HEK293 (cell line): ENCODE results near the gene BRD8.

ENCODE experiments used
- CTCF ChIA-PET: fragments of 350-600 bp; formaldehyde crosslinking; extraction: SDS; loops from one replicate; lab custom pipeline; 2021; ENCODE audit warnings: antibody characterized with exemption; lab: Yijun Ruan, JAX
- POLR2A ChIA-PET: fragments of 300-600 bp; formaldehyde crosslinking; extraction: SDS; loops from one replicate; lab custom pipeline; 2020; ENCODE audit warnings: antibody characterized with exemption, inconsistent platforms; lab: Yijun Ruan, JAX
- H3K27ac ChIP-seq: fragments of 200-500 bp; sonication (Bioruptor generic); 2 replicates; pipeline ENCODE4 v1.5.1; 2014; ENCODE audit warnings: low read depth, low read length, control low read depth, inconsistent platforms; ENCODE audit errors: extremely low read depth
- H3K36me3 ChIP-seq, 2 experiments: fragments of 200-500 bp in 1 of 2; sonication (Bioruptor generic) in 1 of 2; 1 replicate in 1 of 2; 2 replicates in 1 of 2; pipeline ENCODE4 v1.5.1; 2014 to 2017; ENCODE audit warnings: inconsistent platforms in 2 of 2, low read length in 2 of 2; ENCODE audit not compliant: control insufficient read depth in 2 of 2, insufficient read depth in 1 of 2
- H3K4me1 ChIP-seq: fragments of 200-500 bp; sonication (Bioruptor generic); 2 replicates; pipeline ENCODE4 v1.5.1; 2014; ENCODE audit warnings: mild to moderate bottlenecking, low read length, inconsistent platforms; ENCODE audit not compliant: control insufficient read depth, insufficient read depth
- H3K4me3 ChIP-seq: 2 replicates; pipeline ENCODE4 v1.5.1; 2011; ENCODE audit warnings: low read depth, mild to moderate bottlenecking, control low read depth, low read length, moderate library complexity
- H3K9me3 ChIP-seq: fragments of 200-500 bp; sonication (Bioruptor generic); 2 replicates; pipeline ENCODE4 v1.5.1; 2014; ENCODE audit warnings: low read depth, low read length, inconsistent platforms; ENCODE audit not compliant: control insufficient read depth, insufficient read depth
- BCL6B ChIP-seq: fragments of 450-650 bp; formaldehyde crosslinking; IDR thresholded peaks from 2 replicates; pipeline ENCODE4 v1.5.1; 2017; ENCODE audit warnings: missing biosample characterization, missing genetic modification characterization
- KLF8 ChIP-seq: fragments of 450-650 bp; formaldehyde crosslinking; IDR thresholded peaks from 2 replicates; pipeline ENCODE4 v1.5.1; 2016; ENCODE audit warnings: missing biosample characterization, missing genetic modification characterization
- OSR2 ChIP-seq: fragments of 450-650 bp; formaldehyde crosslinking; IDR thresholded peaks from 2 replicates; pipeline ENCODE4 v1.5.1; 2016; ENCODE audit warnings: missing biosample characterization, missing genetic modification characterization
- RBAK ChIP-seq: fragments of 450-650 bp; formaldehyde crosslinking; IDR thresholded peaks from 2 replicates; pipeline ENCODE4 v1.5.1; 2016; ENCODE audit warnings: missing biosample characterization, missing genetic modification characterization
- TRIM28 ChIP-seq: IDR thresholded peaks from 2 replicates; pipeline ENCODE4 v1.6.1; 2011; ENCODE audit warnings: low read length, control low read depth, borderline replicate concordance
- ZBTB11 ChIP-seq: fragments of 450-650 bp; formaldehyde crosslinking; conservative IDR thresholded peaks from 2 replicates; pipeline ENCODE4 v1.5.1; 2016; ENCODE audit warnings: low read depth, missing biosample characterization, missing genetic modification characterization
- ZBTB20 ChIP-seq: fragments of 450-650 bp; formaldehyde crosslinking; IDR thresholded peaks from 2 replicates; pipeline ENCODE4 v1.5.1; 2016; ENCODE audit warnings: missing biosample characterization, missing genetic modification characterization
- ZBTB26 ChIP-seq: fragments of 450-650 bp; formaldehyde crosslinking; optimal IDR thresholded peaks from 2 replicates; pipeline ENCODE3; 2016; ENCODE audit warnings: missing biosample characterization, mild to moderate bottlenecking, missing genetic modification characterization
- ZBTB48 ChIP-seq: fragments of 450-650 bp; formaldehyde crosslinking; IDR thresholded peaks from 2 replicates; pipeline ENCODE4 v1.5.1; 2016; ENCODE audit warnings: missing biosample characterization, missing genetic modification characterization
- ZBTB8A ChIP-seq: fragments of 450-650 bp; formaldehyde crosslinking; IDR thresholded peaks from 2 replicates; pipeline ENCODE4 v1.5.1; 2016; ENCODE audit warnings: missing biosample characterization, missing genetic modification characterization
- ZNF114 ChIP-seq: fragments of 450-650 bp; formaldehyde crosslinking; IDR thresholded peaks from 2 replicates; pipeline ENCODE4 v1.5.0; 2017; ENCODE audit warnings: missing biosample characterization, missing genetic modification characterization
- ZNF133 ChIP-seq: fragments of 450-650 bp; formaldehyde crosslinking; IDR thresholded peaks from 2 replicates; pipeline ENCODE4 v1.5.1; 2016; ENCODE audit warnings: missing biosample characterization, missing genetic modification characterization
- ZNF138 ChIP-seq: fragments of 450-650 bp; formaldehyde crosslinking; IDR thresholded peaks from 2 replicates; pipeline ENCODE4 v1.5.1; 2016; ENCODE audit warnings: missing biosample characterization, missing genetic modification characterization, borderline replicate concordance
- ZNF2 ChIP-seq: fragments of 450-650 bp; formaldehyde crosslinking; IDR thresholded peaks from 2 replicates; pipeline ENCODE4 v1.5.1; 2016; ENCODE audit warnings: missing biosample characterization, missing genetic modification characterization
- ZNF223 ChIP-seq: fragments of 450-650 bp; formaldehyde crosslinking; IDR thresholded peaks from 2 replicates; pipeline ENCODE4 v1.5.1; 2016; ENCODE audit warnings: missing biosample characterization, missing genetic modification characterization
- ZNF23 ChIP-seq: fragments of 450-650 bp; formaldehyde crosslinking; IDR thresholded peaks from 2 replicates; pipeline ENCODE4 v1.5.1; 2016; ENCODE audit warnings: missing biosample characterization, missing genetic modification characterization, borderline replicate concordance
- ZNF324 ChIP-seq: fragments of 450-650 bp; formaldehyde crosslinking; IDR thresholded peaks from 2 replicates; pipeline ENCODE4 v1.5.1; 2016; ENCODE audit warnings: missing biosample characterization, missing genetic modification characterization
- ZNF335 ChIP-seq: fragments of 450-650 bp; formaldehyde crosslinking; conservative IDR thresholded peaks from 2 replicates; pipeline ENCODE4 v1.5.1; 2016; ENCODE audit warnings: missing biosample characterization, missing genetic modification characterization
- ZNF366 ChIP-seq: fragments of 450-650 bp; formaldehyde crosslinking; conservative IDR thresholded peaks from 2 replicates; pipeline ENCODE4 v1.5.1; 2016; ENCODE audit warnings: missing biosample characterization, missing genetic modification characterization
- ZNF488 ChIP-seq: fragments of 450-650 bp; formaldehyde crosslinking; IDR thresholded peaks from 2 replicates; pipeline ENCODE4 v1.5.1; 2016; ENCODE audit warnings: missing biosample characterization, missing genetic modification characterization
- ZNF510 ChIP-seq: fragments of 450-650 bp; formaldehyde crosslinking; IDR thresholded peaks from 2 replicates; pipeline ENCODE4 v1.5.1; 2018; ENCODE audit warnings: mild to moderate bottlenecking, missing genetic modification characterization, missing biosample characterization; ENCODE audit not compliant: insufficient replicate concordance
- ZNF529 ChIP-seq: fragments of 450-650 bp; formaldehyde crosslinking; IDR thresholded peaks from 2 replicates; pipeline ENCODE4 v1.5.1; 2017; ENCODE audit warnings: missing genetic modification characterization, missing biosample characterization; ENCODE audit not compliant: insufficient replicate concordance
- ZNF530 ChIP-seq: fragments of 450-650 bp; formaldehyde crosslinking; IDR thresholded peaks from 2 replicates; pipeline ENCODE4 v1.5.1; 2016; ENCODE audit warnings: low read depth, missing biosample characterization, missing genetic modification characterization
- ZNF561 ChIP-seq: fragments of 450-650 bp; IDR thresholded peaks from 2 replicates; pipeline ENCODE4 v1.5.1; 2018; ENCODE audit warnings: missing biosample characterization, missing genetic modification characterization, borderline replicate concordance
- ZNF600 ChIP-seq: fragments of 450-650 bp; formaldehyde crosslinking; IDR thresholded peaks from 2 replicates; pipeline ENCODE4 v1.5.1; 2016; ENCODE audit warnings: missing biosample characterization, missing genetic modification characterization
- ZNF610 ChIP-seq: fragments of 450-650 bp; formaldehyde crosslinking; IDR thresholded peaks from 2 replicates; pipeline ENCODE4 v1.5.1; 2016; ENCODE audit warnings: missing biosample characterization, missing genetic modification characterization, borderline replicate concordance
- ZNF654 ChIP-seq: fragments of 450-650 bp; formaldehyde crosslinking; IDR thresholded peaks from 2 replicates; pipeline ENCODE4 v1.5.1; 2016; ENCODE audit warnings: low read depth, missing biosample characterization, missing genetic modification characterization
- ZNF660 ChIP-seq: fragments of 450-650 bp; IDR thresholded peaks from 2 replicates; pipeline ENCODE4 v1.5.1; 2018; ENCODE audit warnings: missing biosample characterization, mild to moderate bottlenecking, missing genetic modification characterization
- ZNF707 ChIP-seq: fragments of 450-650 bp; formaldehyde crosslinking; IDR thresholded peaks from 2 replicates; pipeline ENCODE4 v1.5.1; 2016; ENCODE audit warnings: missing biosample characterization, missing genetic modification characterization
- ZNF747 ChIP-seq: fragments of 450-650 bp; formaldehyde crosslinking; IDR thresholded peaks from 2 replicates; pipeline ENCODE4 v1.5.1; 2016; ENCODE audit warnings: missing biosample characterization, missing genetic modification characterization

BRD8 gene

GRCh38 chr5:138180183-138180782 is 1.9 kb upstream of the BRD8 start (continued):
- TF ChIP-seq ZNF223 (tag by site-specific recombination) (no peak), BCL6B (tag by site-specific recombination) (no peak), ZNF138 (tag by site-specific recombination) (no peak), ZBTB8A (tag by site-specific recombination) (no peak), ZNF114 (tag by site-specific recombination) (no peak), ZNF561 (peak; percentile 35; the same call in 1 of the 2 replicates), KLF8 (tag by site-specific recombination) (no peak), ZNF530 (no peak), RBAK (tag by site-specific recombination) (no peak), ZBTB11 (tag by site-specific recombination) (no peak), ZNF654 (peak; percentile 95), ZNF335 (tag by site-specific recombination) (peak; percentile 60), ZNF529 (tag by site-specific recombination) (no peak), TRIM28 (0 out of 2 replicates have a peak, but pooled peaks have one; percentile 35), ZNF707 (no peak), OSR2 (tag by site-specific recombination) (no peak), ZNF660 (peak; percentile 93), ZNF23 (tag by site-specific recombination) (no peak)

- no peaks in the 10 kb centered on the region for H3K9me3 ChIP-seq
- peaks cover 41 to 63% of the 10 kb centered on the region in 2 experiments for H3K36me3 ChIP-seq
- H3K27ac ChIP-seq: peak overlapping the region; percentile 90
- peak overlapping the region; percentile 70 for H3K4me3 ChIP-seq
- ChIA-PET POLR2A (interaction anchor here (0.5 to 2.4 kb wide), 26 partner anchors 9 to 396 kb away, joined by 3 to 22 read pairs (median 5); partner anchors contain the start of genes CDC23, CDC25C, EGR1 and ETF1), CTCF (interaction anchor here (0.6 to 4.1 kb wide), 26 partner anchors 9 to 477 kb away, joined by 3 to 19 read pairs (median 4); no protein-coding TSS in a partner anchor)
- 0 out of 2 replicates have a peak, but pooled peaks cover 3% of the 10 kb centered on the region for H3K4me1 ChIP-seq
- TF ChIP-seq ZNF2 (tag by site-specific recombination): 0 out of 2 replicates have a peak, but pooled peaks have one; percentile 1
- TF ChIP-seq ZNF324 (tag by site-specific recombination): no peak
- no peak for TF ChIP-seq ZNF747 (tag by site-specific recombination)
- peak; percentile 12 for TF ChIP-seq ZBTB26 (tag by site-specific recombination)
- peak; percentile 91 for TF ChIP-seq ZBTB8A (tag by site-specific recombination)
- TF ChIP-seq ZNF654: peak; percentile 3; the same call in 1 of the 2 replicates
- TF ChIP-seq RBAK (tag by site-specific recombination): no peak
- TF ChIP-seq ZNF488 (tag by site-specific recombination): no peak
- TF ChIP-seq ZBTB20 (tag by site-specific recombination): 0 out of 2 replicates have a peak, but pooled peaks have one; percentile 11
- TF ChIP-seq ZNF610 (tag by site-specific recombination): no peak
- TF ChIP-seq ZNF335 (tag by site-specific recombination): peak; percentile 54; the same call in 1 of the 2 replicates
- TF ChIP-seq ZNF510 (tag by site-specific recombination): no peak
- TF ChIP-seq ZNF600: peak; percentile 5; the same call in 1 of the 2 replicates
- TF ChIP-seq ZNF133: no peak
- 0 out of 2 replicates have a peak, but pooled peaks have one; percentile 8 for TF ChIP-seq ZNF366
- peak; percentile 90 for TF ChIP-seq ZBTB48 (tag by site-specific recombination)
These were observed 937 bp upstream of the BRD8 start for GRCh38 chr5:138179277-138179857.
